A549 (cell line): ENCODE results near the gene AAK1.

Experiments used
- BCL3 ChIP-seq: fragments of >200 bp; sonication (Bioruptor Twin); formaldehyde crosslinking; IDR thresholded peaks from 3 replicates; pipeline ENCODE4 v1.6.1; 2016
- CTCF ChIP-seq: fragments of >200 bp; sonication (Bioruptor Twin); formaldehyde crosslinking; IDR thresholded peaks from 3 replicates; pipeline ENCODE4 v1.5.1; 2016
- FOSL2 ChIP-seq, 2 experiments: fragments of 450-650 bp in 1 of 2; fragments of >200 bp in 1 of 2; sonication (Bioruptor Twin) in 1 of 2; formaldehyde crosslinking; IDR thresholded peaks; 2 replicates each; pipeline versions ENCODE4 v1.5.0 to v1.6.1; 2016 to 2020; ENCODE audit warnings: mild to moderate bottlenecking in 1 of 2, moderate library complexity in 1 of 2
- HDAC2 ChIP-seq: fragments of 200-600 bp; sonication (generic); IDR thresholded peaks from 2 replicates; pipeline ENCODE4 v1.6.1; 2016
- JUNB ChIP-seq: fragments of >200 bp; sonication (Bioruptor Twin); formaldehyde crosslinking; IDR thresholded peaks from 2 replicates; pipeline ENCODE4 v1.6.1; 2016
- KDM5A ChIP-seq: fragments of 200-600 bp; sonication (generic); IDR thresholded peaks from 2 replicates; pipeline ENCODE4 v1.6.1; 2016; ENCODE audit warnings: antibody characterized with exemption, mild to moderate bottlenecking
- MAFK ChIP-seq: fragments of 450-650 bp; IDR thresholded peaks from 2 replicates; pipeline ENCODE4 v1.6.1; 2014; ENCODE audit not compliant: partially characterized antibody
- NPAS2 ChIP-seq: fragments of 250-450 bp; sonication (Bioruptor Pico); IDR thresholded peaks from 2 replicates; pipeline ENCODE4 v1.8.0; 2022; ENCODE audit warnings: mild to moderate bottlenecking, moderate library complexity, borderline replicate concordance
- NR3C1 ChIP-seq: fragments of >200 bp; sonication (Bioruptor Twin); formaldehyde crosslinking; IDR thresholded peaks from 3 replicates; pipeline ENCODE4 v1.6.1; 2017
- POLR2A ChIP-seq: IDR thresholded peaks from 2 replicates; pipeline ENCODE4 v1.6.1; 2012; ENCODE audit warnings: mild to moderate bottlenecking, low read length
- RAD21 ChIP-seq, 2 experiments: fragments of >200 bp in 1 of 2; sonication (Bioruptor Twin) in 1 of 2; formaldehyde crosslinking in 1 of 2; IDR thresholded peaks in 1 of 2; conservative IDR thresholded peaks in 1 of 2; 2 replicates in 1 of 2; 3 replicates in 1 of 2; pipeline ENCODE4 v1.6.1; 2012 to 2018; ENCODE audit warnings: inconsistent platforms in 1 of 2
- TF ChIP-seq, protein P1 (sequence below): fragments of 150-350 bp; IDR thresholded peaks from 2 replicates; pipeline ENCODE4 v1.6.1; 2014; ENCODE audit warnings: low read depth, mild to moderate bottlenecking, low read length
- TF ChIP-seq, protein P2 (sequence below): fragments of 450-650 bp; IDR thresholded peaks from 2 replicates; pipeline ENCODE4 v1.6.1; 2014; ENCODE audit warnings: antibody characterized with exemption

DNA sequence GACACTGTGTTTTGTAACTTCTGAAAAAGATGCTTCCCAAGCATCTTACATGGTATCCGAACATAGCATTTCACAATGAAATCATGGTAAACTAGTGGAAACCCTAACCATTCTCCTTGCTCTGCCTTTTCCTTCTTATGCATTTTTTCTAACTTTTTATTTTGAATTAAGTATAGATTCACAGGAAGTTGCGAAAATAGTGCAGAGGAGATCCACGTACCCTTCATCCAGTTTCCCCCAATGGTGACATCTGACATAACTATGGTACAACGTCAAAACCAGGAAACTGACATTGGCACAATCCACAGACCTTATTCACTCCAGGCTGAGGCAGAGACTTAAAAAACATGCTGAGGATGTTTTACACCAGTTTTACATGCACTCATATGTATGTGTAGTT, 38.3 kb downstream of the AAK1 start:
- TF ChIP-seq CTCF: no peak
- no peak for TF ChIP-seq POLR2A
- TF ChIP-seq JUNB: no peak
- no peak for TF ChIP-seq KDM5A
- TF ChIP-seq, protein P1, sequence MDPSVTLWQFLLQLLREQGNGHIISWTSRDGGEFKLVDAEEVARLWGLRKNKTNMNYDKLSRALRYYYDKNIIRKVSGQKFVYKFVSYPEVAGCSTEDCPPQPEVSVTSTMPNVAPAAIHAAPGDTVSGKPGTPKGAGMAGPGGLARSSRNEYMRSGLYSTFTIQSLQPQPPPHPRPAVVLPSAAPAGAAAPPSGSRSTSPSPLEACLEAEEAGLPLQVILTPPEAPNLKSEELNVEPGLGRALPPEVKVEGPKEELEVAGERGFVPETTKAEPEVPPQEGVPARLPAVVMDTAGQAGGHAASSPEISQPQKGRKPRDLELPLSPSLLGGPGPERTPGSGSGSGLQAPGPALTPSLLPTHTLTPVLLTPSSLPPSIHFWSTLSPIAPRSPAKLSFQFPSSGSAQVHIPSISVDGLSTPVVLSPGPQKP: no peak
- no peak for TF ChIP-seq MAFK
- TF ChIP-seq NPAS2: no peak
- TF ChIP-seq NR3C1: no peak
- no peak for TF ChIP-seq FOSL2 (IDR thresholded peaks at IDR 0.05)
- TF ChIP-seq FOSL2 (CRISPR knock-in tag; IDR thresholded peaks at IDR 0.05): no peak
- TF ChIP-seq HDAC2: no peak
- no peak for TF ChIP-seq RAD21 (conservative IDR thresholded peaks at IDR 0.05 in 1 of 2, IDR thresholded peaks at IDR 0.05 in 1 of 2)
- TF ChIP-seq, protein P2, sequence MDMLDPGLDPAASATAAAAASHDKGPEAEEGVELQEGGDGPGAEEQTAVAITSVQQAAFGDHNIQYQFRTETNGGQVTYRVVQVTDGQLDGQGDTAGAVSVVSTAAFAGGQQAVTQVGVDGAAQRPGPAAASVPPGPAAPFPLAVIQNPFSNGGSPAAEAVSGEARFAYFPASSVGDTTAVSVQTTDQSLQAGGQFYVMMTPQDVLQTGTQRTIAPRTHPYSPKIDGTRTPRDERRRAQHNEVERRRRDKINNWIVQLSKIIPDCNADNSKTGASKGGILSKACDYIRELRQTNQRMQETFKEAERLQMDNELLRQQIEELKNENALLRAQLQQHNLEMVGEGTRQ: no peak
- no peak for TF ChIP-seq BCL3
